HL-60 (cell line): ENCODE data around the gene PDE8B.

Source experiments
- DNase-seq, 2 experiments: peaks; one replicate each; pipeline ENCODE4 v3.0.0-alpha.2; 2010 to 2020; ENCODE audit warnings: low read depth in 1 of 2, low spot score in 1 of 2
- H3K27ac ChIP-seq: fragments of 250-450 bp; sonication (Bioruptor Pico); replicated peaks from 2 replicates; pipeline ENCODE4 v1.5.1; 2020; ENCODE audit warnings: mild to moderate bottlenecking, moderate library complexity
- H3K27me3 ChIP-seq: fragments of 250-450 bp; sonication (Bioruptor Pico); 2 replicates; pipeline ENCODE4 v1.5.1; 2021; ENCODE audit warnings: mild to moderate bottlenecking, moderate library complexity; ENCODE audit not compliant: insufficient read depth, poor library complexity, severe bottlenecking
- H3K4me3 ChIP-seq: replicated peaks from 2 replicates; pipeline ENCODE4 v1.5.1; 2011; ENCODE audit warnings: mild to moderate bottlenecking, control low read depth, low read length; ENCODE audit not compliant: insufficient read depth
- CTCF ChIP-seq: IDR thresholded peaks from one replicate; pipeline ENCODE4 v1.5.1; 2011; ENCODE audit warnings: low read length, control low read depth, inconsistent platforms; ENCODE audit not compliant: insufficient read depth
- GABPA ChIP-seq: IDR thresholded peaks from 2 replicates; pipeline ENCODE4 v1.6.1; 2012; ENCODE audit warnings: low read depth
- POLR2AphosphoS5 ChIP-seq: IDR thresholded peaks from 2 replicates; pipeline ENCODE4 v1.6.1; 2012; ENCODE audit warnings: low read depth
- SPI1 ChIP-seq: IDR thresholded peaks from 2 replicates; pipeline ENCODE4 v1.6.1; 2012; ENCODE audit warnings: low read depth, mild to moderate bottlenecking, borderline replicate concordance
- TF ChIP-seq, protein P1 (sequence below): IDR thresholded peaks from 2 replicates; pipeline ENCODE4 v1.6.1; 2012; ENCODE audit warnings: low read depth; ENCODE audit not compliant: insufficient replicate concordance

PDE8B gene

GRCh38 chr5:77256406-77256805, 45.9 kb downstream of the PDE8B start:
- TF ChIP-seq CTCF (no peak), POLR2AphosphoS5 (no peak), SPI1 (no peak), GABPA (no peak)
- TF ChIP-seq, protein P1, sequence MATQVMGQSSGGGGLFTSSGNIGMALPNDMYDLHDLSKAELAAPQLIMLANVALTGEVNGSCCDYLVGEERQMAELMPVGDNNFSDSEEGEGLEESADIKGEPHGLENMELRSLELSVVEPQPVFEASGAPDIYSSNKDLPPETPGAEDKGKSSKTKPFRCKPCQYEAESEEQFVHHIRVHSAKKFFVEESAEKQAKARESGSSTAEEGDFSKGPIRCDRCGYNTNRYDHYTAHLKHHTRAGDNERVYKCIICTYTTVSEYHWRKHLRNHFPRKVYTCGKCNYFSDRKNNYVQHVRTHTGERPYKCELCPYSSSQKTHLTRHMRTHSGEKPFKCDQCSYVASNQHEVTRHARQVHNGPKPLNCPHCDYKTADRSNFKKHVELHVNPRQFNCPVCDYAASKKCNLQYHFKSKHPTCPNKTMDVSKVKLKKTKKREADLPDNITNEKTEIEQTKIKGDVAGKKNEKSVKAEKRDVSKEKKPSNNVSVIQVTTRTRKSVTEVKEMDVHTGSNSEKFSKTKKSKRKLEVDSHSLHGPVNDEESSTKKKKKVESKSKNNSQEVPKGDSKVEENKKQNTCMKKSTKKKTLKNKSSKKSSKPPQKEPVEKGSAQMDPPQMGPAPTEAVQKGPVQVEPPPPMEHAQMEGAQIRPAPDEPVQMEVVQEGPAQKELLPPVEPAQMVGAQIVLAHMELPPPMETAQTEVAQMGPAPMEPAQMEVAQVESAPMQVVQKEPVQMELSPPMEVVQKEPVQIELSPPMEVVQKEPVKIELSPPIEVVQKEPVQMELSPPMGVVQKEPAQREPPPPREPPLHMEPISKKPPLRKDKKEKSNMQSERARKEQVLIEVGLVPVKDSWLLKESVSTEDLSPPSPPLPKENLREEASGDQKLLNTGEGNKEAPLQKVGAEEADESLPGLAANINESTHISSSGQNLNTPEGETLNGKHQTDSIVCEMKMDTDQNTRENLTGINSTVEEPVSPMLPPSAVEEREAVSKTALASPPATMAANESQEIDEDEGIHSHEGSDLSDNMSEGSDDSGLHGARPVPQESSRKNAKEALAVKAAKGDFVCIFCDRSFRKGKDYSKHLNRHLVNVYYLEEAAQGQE: no peak
- Histone ChIP-seq H3K4me3 (no peak overlapping the region), H3K27ac (no peak overlapping the region), H3K27me3 (no peaks in the 10 kb centered on the region)
- no peak for DNase-seq

GRCh38 chr5:77258652-77259051, 48.2 kb downstream of the PDE8B start:
- DNase-seq: no peak
- Histone ChIP-seq H3K27me3 (no peaks in the 10 kb centered on the region), H3K4me3 (no peak overlapping the region), H3K27ac (no peak overlapping the region)
- TF ChIP-seq GABPA (no peak), SPI1 (no peak), CTCF (no peak), POLR2AphosphoS5 (no peak)
- TF ChIP-seq, protein P1: no peak

- no peak for TF ChIP-seq GABPA
- TF ChIP-seq CTCF: no peak
- TF ChIP-seq SPI1: no peak
- no peak for TF ChIP-seq POLR2AphosphoS5
- TF ChIP-seq, protein P1: no peak
- Histone ChIP-seq H3K27ac (no peak overlapping the region), H3K4me3 (no peak overlapping the region), H3K27me3 (no peaks in the 10 kb centered on the region)
- no peak for DNase-seq
Observed at GRCh38 chr5:77259476-77259875, 49.0 kb downstream of the PDE8B start.
